Esophagus squamous epithelium (tissue), 5 donors: ENCODE results near the gene ACTL10. TPM values are rescaled to one million over a fixed set of nuclear protein-coding genes. Genes with fewer than 3 reads are reported as not detected.

ENCODE experiments used
- DNase-seq: peaks from one replicate; lab custom pipeline; 2025; lab: John Stamatoyannopoulos, UW
- H3K27ac ChIP-seq, 4 donors: fragments of 200-600 bp; sonication (generic); one replicate each; pipeline ENCODE4 v1.5.1; 2016 to 2019; ENCODE audit warnings: mild to moderate bottlenecking in 1 of 4
- H3K27me3 ChIP-seq, 4 donors: fragments of 200-600 bp; sonication (generic); 1 replicate in 3 of 4; 2 replicates in 1 of 4; pipeline versions ENCODE4 v1.5.1 to v1.6.0; 2017 to 2021; ENCODE audit warnings: antibody characterized with exemption in 1 of 4
- H3K36me3 ChIP-seq, 3 donors: fragments of 200-600 bp; sonication (generic); one replicate each; pipeline ENCODE4 v1.5.1; 2016 to 2019
- H3K4me1 ChIP-seq, 3 donors: fragments of 200-600 bp; sonication (generic); one replicate each; pipeline ENCODE4 v1.5.1; 2017 to 2019
- H3K4me3 ChIP-seq, 4 donors: fragments of 200-600 bp; sonication (generic); 1 replicate in 3 of 4; 2 replicates in 1 of 4; pipeline ENCODE4 v1.5.1; 2016 to 2019; ENCODE audit warnings: mild to moderate bottlenecking in 2 of 4, moderate library complexity in 1 of 4
- H3K9me3 ChIP-seq, 3 donors: fragments of 200-600 bp; sonication (generic); one replicate each; pipeline ENCODE4 v1.5.1; 2016 to 2019
- CTCF ChIP-seq, 6 experiments: fragments of 450-650 bp in 4 of 6; fragments of 200-600 bp in 2 of 6; sonication (generic) in 2 of 6; IDR thresholded peaks; one replicate each; pipeline ENCODE4 v1.5.1; 2016 to 2019; ENCODE audit warnings: antibody characterized with exemption in 6 of 6, mild to moderate bottlenecking in 4 of 6, moderate library complexity in 4 of 6
- POLR2A ChIP-seq, 4 donors: fragments of 450-650 bp; IDR thresholded peaks; one replicate each; pipeline ENCODE4 v1.6.1; 2017; ENCODE audit warnings: antibody characterized with exemption in 4 of 4, mild to moderate bottlenecking in 4 of 4, moderate library complexity in 3 of 4
- WGBS, 2 donors: methylation state at CpG; one replicate each; pipeline ENCODE4 v1.1.5; 2018; 5-methylcytosine and 5-hydroxymethylcytosine counted together
- intact Hi-C: fragments of 100-400 bp; cut with DNase I; formaldehyde crosslinking; loops from one replicate; pipeline ENCODE4 v1.15.0; 2022
- total RNA-seq, 4 donors: library from RNA; depleted of rRNA; stranded (reverse); fragments of >200 nt; gene quantifications; one replicate each; pipeline ENCODE4 v1.1.0, GENCODE V29; 2016
- donor health status: DM: yes; HTN: yes; CAD: no.

The ACTL10 gene
- total RNA-seq, 4 donors from 2014 or later, result 1.8 to 4.4 (median 3.5) TPM

GRCh38 chr20:33709905-33710541 is 43.3 kb downstream of the ACTL10 start:
- WGBS, 2 donors, result 77 to 78% methylated on average over 16 of the region's 16 CpGs
- Histone ChIP-seq H3K27ac (no peak overlapping the region), H3K9me3 (no peaks in the 10 kb centered on the region), H3K4me3 (no peak overlapping the region), H3K27me3 (no peaks in the 10 kb centered on the region), H3K36me3 (peaks cover 0 to 82% (median 0%) of the 10 kb centered on the region in 3 donors), H3K4me1 (peaks cover 0 to 8% (median 0%) of the 10 kb centered on the region in 3 donors)
- intact Hi-C loops, result no loop called here
- no peak for DNase-seq
- TF ChIP-seq POLR2A (IDR thresholded peaks at IDR 0.05) (no peak), CTCF (IDR thresholded peaks at IDR 0.05) (no peak)

GRCh38 chr20:33710681-33711445 is 44.1 kb downstream of the ACTL10 start:
- Histone ChIP-seq H3K4me1 (peaks cover 0 to 8% (median 0%) of the 10 kb centered on the region in 3 donors), H3K36me3 (peaks cover 0 to 85% (median 0%) of the 10 kb centered on the region in 3 donors), H3K27me3 (no peaks in the 10 kb centered on the region), H3K4me3 (no peak overlapping the region), H3K9me3 (no peaks in the 10 kb centered on the region), H3K27ac (no peak overlapping the region)
- no peak for TF ChIP-seq POLR2A (IDR thresholded peaks at IDR 0.05)
- TF ChIP-seq CTCF (IDR thresholded peaks at IDR 0.05), result no peak
- DNase-seq, result no peak
- WGBS, 2 donors, result 80 to 81% methylated on average over 12 to 13 of the region's 14 CpGs
- intact Hi-C loops, result no loop called here

DNA sequence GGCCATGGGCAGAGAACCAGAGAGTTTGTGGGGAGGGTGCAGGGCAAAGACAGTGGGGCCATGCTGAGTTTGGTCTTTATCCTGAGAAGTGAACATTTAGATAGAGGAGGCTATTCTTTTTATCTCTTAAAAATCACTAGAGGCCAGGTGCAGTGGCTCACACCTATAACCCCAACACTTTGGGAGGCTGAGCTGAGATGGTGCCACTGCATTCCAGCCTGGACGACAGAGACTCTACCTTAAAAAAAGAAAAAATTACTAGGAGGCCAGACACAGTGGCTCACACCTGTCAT is 44.6 kb downstream of the ACTL10 start:
- H3K36me3 ChIP-seq, result peaks cover 0 to 80% (median 0%) of the 10 kb centered on the region in 3 donors
- 60% methylated on average over 1 of the region's 1 CpG; no CpG with 5 or more reads in 1 of the 2 donors for WGBS, 2 donors

DNA sequence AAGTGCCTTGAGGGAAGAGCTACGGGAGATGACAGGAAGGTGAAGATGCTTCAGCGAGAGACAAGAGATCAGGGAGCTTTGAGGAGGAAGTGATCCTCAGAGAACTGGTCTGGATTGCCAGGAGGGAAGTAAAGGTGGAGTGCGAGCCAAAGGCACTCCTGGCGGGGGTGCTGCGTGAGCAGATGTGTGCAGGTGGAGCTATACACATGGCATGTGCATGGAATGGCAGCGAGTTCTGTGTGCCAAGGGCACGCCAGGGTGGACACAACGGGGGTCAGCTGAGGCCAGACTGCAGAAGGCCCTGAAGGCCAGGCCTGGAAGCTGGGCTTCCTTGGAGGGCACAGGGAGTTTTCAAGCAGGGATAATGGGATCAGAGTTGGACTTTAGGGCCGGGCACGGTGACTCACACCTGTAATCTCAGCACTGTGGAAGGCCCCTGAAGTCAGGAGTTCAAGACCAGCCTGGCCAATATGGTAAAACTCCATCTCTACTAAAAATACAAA is 47.2 kb downstream of the ACTL10 start:
- no peaks in the 10 kb centered on the region for H3K9me3 ChIP-seq
- no peak for DNase-seq
- no peak overlapping the region for H3K4me3 ChIP-seq
- peaks cover 0 to 58% (median 0%) of the 10 kb centered on the region in 3 donors for H3K36me3 ChIP-seq
- H3K27me3 ChIP-seq, result no peaks in the 10 kb centered on the region
- intact Hi-C loops, result no loop called here
- no peak overlapping the region for H3K27ac ChIP-seq
- TF ChIP-seq CTCF (IDR thresholded peaks at IDR 0.05), result no peak
- no peak for TF ChIP-seq POLR2A (IDR thresholded peaks at IDR 0.05)
- peaks cover under 1 to 13% (median 5%) of the 10 kb centered on the region in 3 donors for H3K4me1 ChIP-seq
- WGBS, 2 donors, result 79 to 87% methylated on average over 10 of the region's 10 CpGs

More for the DNA sequence above, 44.6 kb downstream of the ACTL10 start:
- Histone ChIP-seq H3K27ac (no peak overlapping the region), H3K4me3 (no peak overlapping the region), H3K4me1 (peaks cover 0 to 8% (median 0%) of the 10 kb centered on the region in 3 donors), H3K27me3 (no peaks in the 10 kb centered on the region), H3K9me3 (no peaks in the 10 kb centered on the region)
- TF ChIP-seq CTCF (IDR thresholded peaks at IDR 0.05), result no peak
- no peak for TF ChIP-seq POLR2A (IDR thresholded peaks at IDR 0.05)
- no peak for DNase-seq
- intact Hi-C loops, result no loop called here

DNA sequence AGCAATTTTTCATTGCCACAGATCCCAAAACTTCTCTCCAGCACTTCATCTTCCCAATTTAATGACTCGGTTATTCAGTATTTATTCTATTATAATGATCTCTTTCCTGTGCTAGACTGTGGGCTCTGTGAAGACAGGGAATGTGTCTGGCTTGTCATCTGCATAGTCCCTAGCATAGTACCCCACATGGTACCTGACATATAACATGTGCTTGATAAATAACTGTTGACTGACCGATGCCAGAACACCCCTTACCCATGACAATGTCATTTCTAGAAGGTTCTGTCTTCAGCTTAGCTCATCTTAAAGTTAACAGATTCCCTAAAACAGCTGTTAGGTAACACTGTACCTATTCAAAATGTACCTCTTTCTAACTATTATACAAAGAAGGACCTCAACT is 49.8 kb downstream of the ACTL10 start:
- no peak overlapping the region for H3K27ac ChIP-seq
- 83% methylated on average over 2 of the region's 2 CpGs for WGBS, 2 donors
- H3K27me3 ChIP-seq, result no peaks in the 10 kb centered on the region
- intact Hi-C loops, result no loop called here
- no peaks in the 10 kb centered on the region for H3K9me3 ChIP-seq
- H3K36me3 ChIP-seq, result peaks cover 0 to 40% (median 0%) of the 10 kb centered on the region in 3 donors
- no peak overlapping the region for H3K4me3 ChIP-seq
- TF ChIP-seq CTCF (IDR thresholded peaks at IDR 0.05), result no peak
- TF ChIP-seq POLR2A (IDR thresholded peaks at IDR 0.05), result no peak
- DNase-seq, result no peak
- H3K4me1 ChIP-seq, result peaks cover 8 to 21% (median 15%) of the 10 kb centered on the region in 3 donors
